ENCODE measurements around the gene CDC23.
A peak's percentile ranks its signal among the peaks of the same experiment; 100 is the strongest.

Gene CDC23

GRCh38 chr5:138178516-138179276 lies 34.4 kb downstream of the CDC23 start, which contains the start of the genes BRD8 and KIF20A:
Gene BRD8 (minus strand): TSS chr5:138178630. CDS start chr5:138178614, 16 bp downstream.
Gene KIF20A (plus strand): TSS chr5:138179112. CDS start chr5:138179681, 569 bp downstream.
- DNase-seq (ENCODE audit: extremely low spot score), result peak; percentile 93
- TF ChIP-seq CTCF (IDR thresholded peaks at IDR 0.05; ENCODE audit: control extremely low read depth, extremely low read depth, low read depth, missing control alignments), result no peak
- POLR2A ChIA-PET, result no interaction called here
- CTCF ChIA-PET, result interaction anchor here (1.0 to 4.8 kb wide), 8 partner anchors 10 to 232 kb away, joined by 3 to 32 read pairs (median 3); partner anchors contain the start of genes CDC23 and KDM3B

- CTCF ChIA-PET, result interaction anchor here (1.1 to 4.8 kb wide), 7 partner anchors 8 to 370 kb away, joined by 3 to 32 read pairs (median 3); partner anchors contain the start of gene KDM3B
- POLR2A ChIA-PET, result interaction anchor here (0.6 kb wide), 1 partner anchor 376 kb away, joined by 3 read pairs; no protein-coding TSS in a partner anchor
- peak; percentile 58 for DNase-seq (ENCODE audit: extremely low spot score)
Measured at GRCh38 chr5:138177941-138178515, 35.1 kb downstream of the CDC23 start.

GRCh38 chr5:138170299-138170698 lies 42.8 kb downstream of the CDC23 start:
- ChIA-PET CTCF (interaction anchor here (1.3 kb wide), 1 partner anchor 241 kb away, joined by 4 read pairs; no protein-coding TSS in a partner anchor), POLR2A (no interaction called here)
- no peak for DNase-seq (ENCODE audit: extremely low spot score)
- no peak for TF ChIP-seq CTCF (IDR thresholded peaks at IDR 0.05; ENCODE audit: control extremely low read depth, extremely low read depth, low read depth, missing control alignments)

More at GRCh38 chr5:138177941-138178515, 35.1 kb downstream of the CDC23 start:
- TF ChIP-seq CTCF (IDR thresholded peaks at IDR 0.05; ENCODE audit: control extremely low read depth, extremely low read depth, low read depth, missing control alignments), result no peak

GRCh38 chr5:138169124-138169523 lies 44.0 kb downstream of the CDC23 start:
- no peak for DNase-seq (ENCODE audit: extremely low spot score)
- ChIA-PET CTCF (interaction anchor here (1.3 kb wide), 1 partner anchor 242 kb away, joined by 4 read pairs; no protein-coding TSS in a partner anchor), POLR2A (no interaction called here)
- TF ChIP-seq CTCF (IDR thresholded peaks at IDR 0.05; ENCODE audit: control extremely low read depth, extremely low read depth, low read depth, missing control alignments), result no peak

GRCh38 chr5:138163721-138164120 lies 49.4 kb downstream of the CDC23 start:
- ChIA-PET POLR2A (no interaction called here), CTCF (interaction anchor here (1.1 kb wide), 1 partner anchor 384 kb away, joined by 3 read pairs; no protein-coding TSS in a partner anchor)
- DNase-seq (ENCODE audit: extremely low spot score), result no peak
- no peak for TF ChIP-seq CTCF (IDR thresholded peaks at IDR 0.05; ENCODE audit: control extremely low read depth, extremely low read depth, low read depth, missing control alignments)

GRCh38 chr5:138160706-138161105 lies 52.4 kb downstream of the CDC23 start:
- no peak for DNase-seq (ENCODE audit: extremely low spot score)
- CTCF ChIA-PET, result interaction anchor here (0.9 kb wide), 1 partner anchor 9 kb away, joined by 4 read pairs; no protein-coding TSS in a partner anchor
- POLR2A ChIA-PET, result no interaction called here
- no peak for TF ChIP-seq CTCF (IDR thresholded peaks at IDR 0.05; ENCODE audit: control extremely low read depth, extremely low read depth, low read depth, missing control alignments)
